Glutamatergic neuron (in vitro differentiated cells): Measurements from ENCODE around the gene HDAC4. TPM values are rescaled to one million over a fixed set of nuclear protein-coding genes. Genes with fewer than 3 reads are reported as not detected.

Experiments
- DNase-seq: peaks from one replicate; pipeline ENCODE4 v3.0.0; 2022
- H3K27ac Mint-ChIP-seq: one replicate; pipeline ENCODE4 v1.8.0; 2020; ENCODE audit warnings: mild to moderate bottlenecking, mixed read lengths, inconsistent platforms; ENCODE audit not compliant: unreplicated experiment
- H3K27me3 Mint-ChIP-seq: one replicate; pipeline ENCODE4 v1.8.0; 2020; ENCODE audit warnings: mild to moderate bottlenecking, moderate library complexity, mixed read lengths, inconsistent platforms; ENCODE audit not compliant: unreplicated experiment
- H3K36me3 Mint-ChIP-seq: one replicate; pipeline ENCODE4 v1.8.0; 2020; ENCODE audit warnings: mild to moderate bottlenecking, mixed read lengths, inconsistent platforms; ENCODE audit not compliant: unreplicated experiment
- H3K4me1 Mint-ChIP-seq: one replicate; pipeline ENCODE4 v1.8.0; 2020; ENCODE audit warnings: mild to moderate bottlenecking, low read depth, mixed read lengths, inconsistent platforms; ENCODE audit not compliant: unreplicated experiment
- H3K4me3 Mint-ChIP-seq: one replicate; pipeline ENCODE4 v1.8.0; 2020; ENCODE audit warnings: mild to moderate bottlenecking, mixed read lengths, inconsistent platforms; ENCODE audit not compliant: unreplicated experiment
- H3K9me3 Mint-ChIP-seq: one replicate; pipeline ENCODE4 v1.8.0; 2020; ENCODE audit warnings: mild to moderate bottlenecking, moderate library complexity, mixed read lengths, inconsistent platforms; ENCODE audit not compliant: unreplicated experiment
- total RNA-seq: library from RNA; stranded (reverse); fragmentation: NEBNext Ultra II Directional; extraction: Animal tissue kit (Norgen Biotek cat#: 25700); gene quantifications from one replicate; pipeline ENCODE4 v1.2.1, GENCODE V29; 2021; ENCODE audit not compliant: unreplicated experiment
- TF ChIP-seq, protein P1 (sequence below): fragments of 200-600 bp; sonication (generic); IDR thresholded peaks from one replicate; pipeline ENCODE4 v1.5.0; 2021; ENCODE audit not compliant: partially characterized antibody, unreplicated experiment

HDAC4 gene
- total RNA-seq, 1 donor from 2014 or later, result 90.6 TPM

DNA sequence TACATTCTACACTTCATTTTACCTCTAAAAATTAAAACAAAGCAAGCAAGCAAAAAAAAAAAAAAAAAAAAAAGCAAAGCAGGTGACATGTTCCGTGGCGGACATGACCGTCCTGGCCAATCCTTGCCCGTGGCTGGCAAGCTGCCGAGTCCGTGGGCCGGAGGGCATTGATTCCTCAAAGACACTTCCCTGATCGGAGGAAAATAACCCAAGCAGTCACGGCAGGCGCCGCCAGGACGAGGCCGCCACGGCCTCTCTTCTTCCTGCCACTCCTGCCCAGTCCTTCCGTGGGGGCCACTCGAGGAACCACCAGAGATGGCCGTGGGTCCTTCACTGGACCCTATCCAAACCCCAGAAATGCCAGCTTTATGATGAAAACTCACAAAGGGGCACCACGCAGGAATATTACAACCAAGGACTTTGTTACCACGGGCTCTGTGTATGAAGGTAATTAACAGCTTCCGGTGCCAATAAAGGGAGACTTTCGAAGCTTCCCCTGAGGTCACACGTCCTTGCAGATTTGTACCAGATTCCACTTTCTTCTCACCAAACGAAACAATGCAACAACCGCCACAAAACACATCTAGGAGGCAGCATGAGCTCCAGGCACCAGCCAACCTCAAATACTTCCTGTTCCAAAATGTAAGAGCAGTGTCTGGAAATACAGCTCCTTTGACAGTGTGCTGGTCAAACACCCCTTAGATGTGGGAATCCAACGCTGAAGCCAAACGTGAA lies 170.3 kb downstream of the HDAC4 start:
- peaks cover 4% of the 10 kb centered on the region for H3K9me3 Mint-ChIP-seq
- no peak for DNase-seq
- TF ChIP-seq, protein P1, sequence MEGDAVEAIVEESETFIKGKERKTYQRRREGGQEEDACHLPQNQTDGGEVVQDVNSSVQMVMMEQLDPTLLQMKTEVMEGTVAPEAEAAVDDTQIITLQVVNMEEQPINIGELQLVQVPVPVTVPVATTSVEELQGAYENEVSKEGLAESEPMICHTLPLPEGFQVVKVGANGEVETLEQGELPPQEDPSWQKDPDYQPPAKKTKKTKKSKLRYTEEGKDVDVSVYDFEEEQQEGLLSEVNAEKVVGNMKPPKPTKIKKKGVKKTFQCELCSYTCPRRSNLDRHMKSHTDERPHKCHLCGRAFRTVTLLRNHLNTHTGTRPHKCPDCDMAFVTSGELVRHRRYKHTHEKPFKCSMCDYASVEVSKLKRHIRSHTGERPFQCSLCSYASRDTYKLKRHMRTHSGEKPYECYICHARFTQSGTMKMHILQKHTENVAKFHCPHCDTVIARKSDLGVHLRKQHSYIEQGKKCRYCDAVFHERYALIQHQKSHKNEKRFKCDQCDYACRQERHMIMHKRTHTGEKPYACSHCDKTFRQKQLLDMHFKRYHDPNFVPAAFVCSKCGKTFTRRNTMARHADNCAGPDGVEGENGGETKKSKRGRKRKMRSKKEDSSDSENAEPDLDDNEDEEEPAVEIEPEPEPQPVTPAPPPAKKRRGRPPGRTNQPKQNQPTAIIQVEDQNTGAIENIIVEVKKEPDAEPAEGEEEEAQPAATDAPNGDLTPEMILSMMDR, result no peak
- no peak overlapping the region for H3K4me3 Mint-ChIP-seq
- peaks cover 49% of the 10 kb centered on the region for H3K4me1 Mint-ChIP-seq
- H3K27ac Mint-ChIP-seq, result no peak overlapping the region
- no peaks in the 10 kb centered on the region for H3K36me3 Mint-ChIP-seq
- H3K27me3 Mint-ChIP-seq, result peaks cover 2% of the 10 kb centered on the region

DNA sequence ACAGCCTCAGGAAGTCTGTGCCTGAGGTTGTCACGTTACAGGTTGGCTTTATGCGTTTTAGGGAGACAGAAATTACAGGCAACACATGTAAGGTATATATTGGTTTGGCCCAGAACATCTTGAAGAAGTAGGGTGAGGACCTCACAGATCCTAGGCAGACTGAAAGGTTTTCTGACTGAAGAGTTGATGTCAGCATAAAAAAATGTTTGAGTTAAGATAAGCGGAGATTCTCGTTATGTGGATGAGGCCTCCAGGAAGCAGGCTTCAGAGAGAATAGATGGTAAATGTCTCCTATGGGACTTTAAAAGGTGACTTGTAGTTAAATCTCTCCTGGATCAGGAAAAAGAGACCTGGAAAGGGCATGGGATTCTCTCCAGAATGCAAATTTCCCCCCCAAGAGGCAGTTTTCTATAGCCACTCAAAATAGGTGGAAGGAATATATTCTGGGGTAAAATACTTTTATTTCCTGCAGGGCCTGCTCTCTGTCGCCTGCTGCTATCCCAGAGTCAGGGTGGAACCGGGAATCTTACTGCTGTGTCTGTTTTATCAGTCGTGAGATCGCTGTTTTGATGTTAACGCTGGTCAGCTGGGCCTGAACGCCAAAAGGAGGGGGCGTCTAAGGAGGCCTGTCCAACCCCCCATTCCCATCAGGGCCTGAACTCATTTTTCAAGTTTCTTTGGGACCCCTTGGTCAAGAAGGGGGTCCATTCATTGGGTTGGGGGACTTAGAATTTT lies 171.1 kb downstream of the HDAC4 start:
- no peak overlapping the region for H3K4me3 Mint-ChIP-seq
- peaks cover 7% of the 10 kb centered on the region for H3K9me3 Mint-ChIP-seq
- peaks cover 3% of the 10 kb centered on the region for H3K27me3 Mint-ChIP-seq
- no peak for DNase-seq
- TF ChIP-seq, protein P1, result no peak
- H3K4me1 Mint-ChIP-seq, result peaks cover 52% of the 10 kb centered on the region
- H3K27ac Mint-ChIP-seq, result peak overlapping the region; percentile 35
- no peaks in the 10 kb centered on the region for H3K36me3 Mint-ChIP-seq

DNA sequence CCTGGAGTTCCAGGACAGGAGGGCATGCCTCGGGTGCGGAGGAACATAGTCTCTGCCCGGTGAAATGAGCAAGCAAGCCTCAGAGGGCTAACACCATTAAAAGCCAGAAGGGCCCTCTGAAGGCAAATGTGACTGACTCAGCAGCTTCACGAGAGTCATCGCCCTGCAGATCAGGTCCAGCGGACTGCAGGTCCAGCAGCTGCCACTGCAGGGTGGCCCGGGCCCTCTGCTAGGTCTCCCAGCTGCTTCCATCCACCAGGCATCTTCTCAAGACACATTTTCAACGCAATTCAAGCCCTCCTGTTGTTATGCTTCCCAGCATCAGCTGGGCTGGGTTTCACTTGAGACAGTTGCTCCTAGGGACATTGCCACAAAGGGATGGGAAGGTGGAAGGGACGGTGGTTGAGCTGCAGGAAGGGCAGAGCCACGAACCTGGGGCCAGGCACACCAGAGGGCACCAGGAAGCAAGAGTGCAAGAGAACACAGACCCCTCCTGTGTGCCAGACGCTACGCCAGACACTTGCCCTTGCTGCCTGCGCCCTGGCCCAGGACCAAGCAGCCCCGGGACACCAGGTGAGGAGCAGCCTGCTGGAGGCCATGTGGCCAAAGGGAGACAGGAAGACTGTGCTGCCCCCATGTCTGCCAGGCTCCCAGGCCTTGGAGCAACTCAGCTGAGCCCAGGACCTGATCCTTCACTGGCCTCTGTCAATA lies 173.0 kb downstream of the HDAC4 start:
- TF ChIP-seq, protein P1, result no peak
- peaks cover 9% of the 10 kb centered on the region for H3K9me3 Mint-ChIP-seq
- no peaks in the 10 kb centered on the region for H3K36me3 Mint-ChIP-seq
- no peak for DNase-seq
- H3K27me3 Mint-ChIP-seq, result peaks cover 16% of the 10 kb centered on the region
- H3K4me1 Mint-ChIP-seq, result peaks cover 59% of the 10 kb centered on the region
- peak overlapping the region; percentile 42 for H3K27ac Mint-ChIP-seq
- no peak overlapping the region for H3K4me3 Mint-ChIP-seq

DNA sequence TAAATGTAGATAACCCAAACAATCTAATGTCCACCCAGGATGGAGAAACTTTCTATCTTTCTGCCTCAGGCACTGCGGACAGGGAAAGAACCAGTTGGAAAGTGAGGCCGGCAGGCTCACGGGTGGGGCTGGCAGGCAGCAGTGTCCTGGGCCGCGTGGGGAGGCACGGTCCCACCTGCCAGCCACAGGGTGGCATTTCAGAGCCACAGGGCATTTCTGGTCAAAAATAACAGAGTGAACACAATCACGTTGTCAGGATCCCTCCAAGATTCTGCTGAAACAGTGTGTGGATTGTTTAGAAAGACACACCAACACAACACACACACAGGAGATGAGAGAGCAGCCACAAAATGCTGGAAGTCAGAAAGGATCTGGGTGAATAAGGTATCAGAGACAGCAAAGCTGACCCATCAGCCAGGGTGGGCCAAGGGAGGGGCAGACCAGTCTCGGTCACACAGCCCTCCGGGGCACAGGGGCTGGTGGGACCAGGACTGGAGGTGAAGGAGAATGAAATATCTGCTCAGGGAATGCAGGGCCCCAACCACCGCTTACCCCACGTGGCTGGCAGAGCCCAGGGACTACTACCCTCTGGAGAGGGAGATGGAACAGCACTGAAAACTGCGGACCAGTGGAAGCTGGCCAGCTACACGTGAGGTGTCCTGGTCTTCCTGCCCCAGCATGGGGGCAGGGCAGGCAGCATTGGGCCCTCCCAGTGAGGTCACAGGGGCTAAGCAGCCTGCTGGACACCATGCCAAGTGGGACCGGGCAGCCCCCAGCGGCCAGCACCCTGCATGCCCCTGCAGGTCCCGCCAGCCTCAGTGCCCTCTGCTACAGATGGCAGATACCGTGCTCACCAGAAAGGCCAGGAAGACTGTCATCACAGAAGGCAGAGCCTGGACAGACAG lies 173.9 kb downstream of the HDAC4 start:
- H3K27me3 Mint-ChIP-seq, result peaks cover 17% of the 10 kb centered on the region
- H3K4me3 Mint-ChIP-seq, result peak overlapping the region; percentile 17
- TF ChIP-seq, protein P1, result no peak
- peak overlapping the region; percentile 43 for H3K27ac Mint-ChIP-seq
- H3K9me3 Mint-ChIP-seq, result peaks cover 9% of the 10 kb centered on the region
- DNase-seq, result no peak
- no peaks in the 10 kb centered on the region for H3K36me3 Mint-ChIP-seq
- H3K4me1 Mint-ChIP-seq, result peaks cover 66% of the 10 kb centered on the region
